HEK293 (cell line): Measurements from ENCODE around the gene MAP4K4.

ENCODE experiments used
- ZNF138 ChIP-seq: fragments of 450-650 bp; formaldehyde crosslinking; IDR thresholded peaks from 2 replicates; pipeline ENCODE4 v1.5.1; 2016; ENCODE audit warnings: missing biosample characterization, missing genetic modification characterization, borderline replicate concordance
- ZNF585B ChIP-seq: fragments of 450-650 bp; formaldehyde crosslinking; IDR thresholded peaks from 2 replicates; pipeline ENCODE4 v1.5.1; 2016; ENCODE audit warnings: missing biosample characterization, missing genetic modification characterization
- TF ChIP-seq, protein P1 (sequence below): fragments of 450-650 bp; formaldehyde crosslinking; IDR thresholded peaks from 2 replicates; pipeline ENCODE4 v1.5.1; 2016; ENCODE audit warnings: missing biosample characterization, missing genetic modification characterization
- TF ChIP-seq, protein P2 (sequence below): fragments of 450-650 bp; formaldehyde crosslinking; IDR thresholded peaks from 2 replicates; pipeline ENCODE4 v1.5.1; 2017; ENCODE audit warnings: missing biosample characterization, missing genetic modification characterization

- TF ChIP-seq, protein P1, sequence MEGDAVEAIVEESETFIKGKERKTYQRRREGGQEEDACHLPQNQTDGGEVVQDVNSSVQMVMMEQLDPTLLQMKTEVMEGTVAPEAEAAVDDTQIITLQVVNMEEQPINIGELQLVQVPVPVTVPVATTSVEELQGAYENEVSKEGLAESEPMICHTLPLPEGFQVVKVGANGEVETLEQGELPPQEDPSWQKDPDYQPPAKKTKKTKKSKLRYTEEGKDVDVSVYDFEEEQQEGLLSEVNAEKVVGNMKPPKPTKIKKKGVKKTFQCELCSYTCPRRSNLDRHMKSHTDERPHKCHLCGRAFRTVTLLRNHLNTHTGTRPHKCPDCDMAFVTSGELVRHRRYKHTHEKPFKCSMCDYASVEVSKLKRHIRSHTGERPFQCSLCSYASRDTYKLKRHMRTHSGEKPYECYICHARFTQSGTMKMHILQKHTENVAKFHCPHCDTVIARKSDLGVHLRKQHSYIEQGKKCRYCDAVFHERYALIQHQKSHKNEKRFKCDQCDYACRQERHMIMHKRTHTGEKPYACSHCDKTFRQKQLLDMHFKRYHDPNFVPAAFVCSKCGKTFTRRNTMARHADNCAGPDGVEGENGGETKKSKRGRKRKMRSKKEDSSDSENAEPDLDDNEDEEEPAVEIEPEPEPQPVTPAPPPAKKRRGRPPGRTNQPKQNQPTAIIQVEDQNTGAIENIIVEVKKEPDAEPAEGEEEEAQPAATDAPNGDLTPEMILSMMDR (tag by site-specific recombination) = 0 out of 2 replicates have a peak, but pooled peaks have one; percentile 30
- TF ChIP-seq ZNF585B (tag by site-specific recombination) (no peak), ZNF138 (no peak)
- TF ChIP-seq, protein P2, sequence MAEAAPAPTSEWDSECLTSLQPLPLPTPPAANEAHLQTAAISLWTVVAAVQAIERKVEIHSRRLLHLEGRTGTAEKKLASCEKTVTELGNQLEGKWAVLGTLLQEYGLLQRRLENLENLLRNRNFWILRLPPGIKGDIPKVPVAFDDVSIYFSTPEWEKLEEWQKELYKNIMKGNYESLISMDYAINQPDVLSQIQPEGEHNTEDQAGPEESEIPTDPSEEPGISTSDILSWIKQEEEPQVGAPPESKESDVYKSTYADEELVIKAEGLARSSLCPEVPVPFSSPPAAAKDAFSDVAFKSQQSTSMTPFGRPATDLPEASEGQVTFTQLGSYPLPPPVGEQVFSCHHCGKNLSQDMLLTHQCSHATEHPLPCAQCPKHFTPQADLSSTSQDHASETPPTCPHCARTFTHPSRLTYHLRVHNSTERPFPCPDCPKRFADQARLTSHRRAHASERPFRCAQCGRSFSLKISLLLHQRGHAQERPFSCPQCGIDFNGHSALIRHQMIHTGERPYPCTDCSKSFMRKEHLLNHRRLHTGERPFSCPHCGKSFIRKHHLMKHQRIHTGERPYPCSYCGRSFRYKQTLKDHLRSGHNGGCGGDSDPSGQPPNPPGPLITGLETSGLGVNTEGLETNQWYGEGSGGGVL = no peak
These were observed 186.4 kb downstream of the MAP4K4 start for GRCh38 chr2:101883860-101884259.
